Karpas-422 (cell line): ENCODE results near the gene HMBS. TPM values are rescaled to one million over a fixed set of nuclear protein-coding genes. Genes with fewer than 3 reads are reported as not detected.
"Not testable (repeated sequence)": the region's sequence is repeated elsewhere in the genome, so short reads cannot be mapped to it uniquely, and the experiment has no call there.

ENCODE experiments used
- DNase-seq: peaks from one replicate; pipeline ENCODE4 v3.0.0-alpha.2; 2015
- H2AFZ ChIP-seq: fragments of 200-600 bp; sonication (generic); 2 replicates; pipeline ENCODE4 v1.6.1; 2014; ENCODE audit warnings: antibody characterized with exemption, low read length, mixed read lengths
- H3K27ac ChIP-seq: fragments of 200-600 bp; sonication (generic); 2 replicates; pipeline ENCODE4 v1.5.1; 2014; ENCODE audit warnings: mild to moderate bottlenecking, low read length, moderate library complexity
- H3K27me3 ChIP-seq: fragments of 200-600 bp; sonication (generic); 2 replicates; pipeline ENCODE4 v1.6.1; 2014; ENCODE audit warnings: low read length, mixed read lengths
- H3K36me3 ChIP-seq: fragments of 200-600 bp; sonication (generic); 2 replicates; pipeline ENCODE4 v1.6.1; 2014; ENCODE audit warnings: low read length, mixed read lengths; ENCODE audit not compliant: insufficient read depth
- H3K4me1 ChIP-seq: fragments of 200-600 bp; sonication (generic); 2 replicates; pipeline ENCODE4 v1.6.1; 2014; ENCODE audit warnings: mild to moderate bottlenecking, low read length, mixed read lengths
- H3K4me2 ChIP-seq: fragments of 200-600 bp; sonication (generic); 2 replicates; pipeline ENCODE4 v1.6.1; 2014; ENCODE audit warnings: low read length, low read depth, mild to moderate bottlenecking; ENCODE audit not compliant: poor library complexity, severe bottlenecking
- H3K4me3 ChIP-seq: fragments of 200-600 bp; sonication (generic); 2 replicates; pipeline ENCODE4 v1.5.1; 2014; ENCODE audit warnings: mild to moderate bottlenecking, antibody characterized with exemption, low read length, mixed read lengths
- H3K79me2 ChIP-seq: fragments of 200-600 bp; sonication (generic); 2 replicates; pipeline ENCODE4 v1.6.1; 2014; ENCODE audit warnings: mild to moderate bottlenecking, low read length, mixed read lengths
- H3K9ac ChIP-seq: fragments of 200-600 bp; sonication (generic); 2 replicates; pipeline ENCODE4 v1.6.0; 2014; ENCODE audit warnings: low read length
- H3K9me2 ChIP-seq: fragments of 200-600 bp; sonication (generic), shearing (Covaris generic); replicated peaks from 2 replicates; pipeline ENCODE4 v1.6.0; 2014; ENCODE audit warnings: mild to moderate bottlenecking, low read length, moderate library complexity; ENCODE audit not compliant: insufficient read depth
- H3K9me3 ChIP-seq: fragments of 300-700, 200-600 bp; sonication (generic); 2 replicates; pipeline ENCODE4 v1.6.1; 2014; ENCODE audit warnings: low read length, mixed read lengths
- H4K20me1 ChIP-seq: fragments of 200-600 bp; sonication (generic); 2 replicates; pipeline ENCODE4 v1.6.1; 2014; ENCODE audit warnings: mild to moderate bottlenecking, antibody characterized with exemption, low read length, low read depth; ENCODE audit not compliant: insufficient read depth
- total RNA-seq: library from RNA; depleted of rRNA; stranded (reverse); fragments of >200 nt; shearing (Covaris generic); gene quantifications from 2 replicates; pipeline ENCODE4 v1.2.3, GENCODE V29; 2014; ENCODE audit warnings: low replicate concordance

The HMBS gene
- total RNA-seq, 1 experiment from 2014 or later: 7.5 TPM

- Histone ChIP-seq H3K36me3 (peaks cover 4% of the 10 kb centered on the region), H3K27me3 (no peaks in the 10 kb centered on the region), H4K20me1 (no peaks in the 10 kb centered on the region), H3K4me2 (peak within 1 kb of the TSS; percentile 99), H2AFZ (peak within 1 kb of the TSS; percentile 89; the same call in 1 of the 2 replicates), H3K4me3 (peak within 1 kb of the TSS; percentile 92), H3K27ac (peak within 1 kb of the TSS; percentile 81), H3K9me2 (no peaks in the 10 kb centered on the region), H3K9me3 (no peaks in the 10 kb centered on the region), H3K9ac (peak within 1 kb of the TSS; percentile 91), H3K4me1 (peaks cover 49% of the 10 kb centered on the region), H3K79me2 (peaks cover 19% of the 10 kb centered on the region)
- DNase-seq: peak; percentile 91
These were observed 17.2 kb downstream of the HMBS start, which contains the start of gene DPAGT1 for GRCh38 chr11:119101759-119102423. DPAGT1 (minus strand) TSS chr11:119101853; CDS start chr11:119101655, 198 bp downstream.

DNA sequence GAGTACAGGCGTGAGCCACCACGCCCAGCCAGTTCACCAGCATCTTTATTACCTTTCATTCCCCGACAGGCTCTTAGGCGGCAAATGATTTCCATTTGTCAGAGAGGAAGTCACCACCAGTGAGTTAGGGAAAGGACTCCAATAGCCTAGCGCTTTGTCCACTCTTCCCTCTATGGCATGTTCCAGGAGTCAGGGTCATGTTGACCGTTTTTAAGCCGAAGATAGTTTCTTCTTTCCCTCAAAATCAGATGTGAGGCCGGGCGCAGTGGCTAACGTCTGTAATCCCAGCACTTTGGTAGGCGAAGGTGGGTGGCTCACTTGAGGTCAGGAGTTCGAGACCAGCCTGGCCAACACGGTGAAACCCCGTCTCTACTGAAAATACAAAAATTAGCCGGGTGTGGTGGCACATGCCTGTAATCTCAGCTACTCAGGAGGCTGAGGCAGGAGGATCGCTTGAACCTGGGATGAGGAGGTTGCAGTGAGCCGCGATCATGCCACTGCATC is 18.5 kb downstream of the HMBS start:
- not testable (repeated sequence) for H3K36me3 ChIP-seq, H3K27me3 ChIP-seq, H3K9me2 ChIP-seq, DNase-seq, H3K9me3 ChIP-seq, H4K20me1 ChIP-seq, H2AFZ ChIP-seq, H3K27ac ChIP-seq
- peak overlapping the region; percentile 91; the same call in 1 of the 2 replicates for H3K9ac ChIP-seq
- peaks cover 37% of the 10 kb centered on the region for H3K4me1 ChIP-seq
- H3K79me2 ChIP-seq: peaks cover 26% of the 10 kb centered on the region
- H3K4me2 ChIP-seq: peak overlapping the region; percentile 99
- H3K4me3 ChIP-seq: peak overlapping the region; percentile 92

DNA sequence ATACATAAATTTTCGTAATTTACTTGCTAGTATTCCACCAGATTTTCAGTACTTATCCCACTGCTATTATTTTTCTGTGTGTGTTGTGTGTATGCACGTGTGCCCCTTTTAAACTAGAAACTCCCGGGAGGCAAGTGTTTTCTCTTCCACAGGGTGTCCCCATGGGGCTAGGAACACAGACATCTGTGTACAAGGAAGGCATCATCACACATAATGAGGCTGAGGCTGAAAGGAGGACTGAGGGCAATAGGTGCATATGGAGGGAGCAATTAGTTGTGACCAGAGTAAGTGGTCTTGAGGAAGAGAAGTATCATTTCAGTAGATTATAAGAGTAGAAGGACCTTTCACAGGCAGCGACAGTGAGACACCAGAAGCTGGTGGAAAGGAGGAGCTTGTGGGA is 19.1 kb downstream of the HMBS start:
- Histone ChIP-seq H3K9ac (no peak overlapping the region), H3K27me3 (no peaks in the 10 kb centered on the region), H3K4me2 (no peak overlapping the region), H3K4me3 (no peak overlapping the region), H3K36me3 (no peaks in the 10 kb centered on the region), H3K9me3 (no peaks in the 10 kb centered on the region), H3K4me1 (peaks cover 37% of the 10 kb centered on the region), H4K20me1 (no peaks in the 10 kb centered on the region), H2AFZ (no peak overlapping the region), H3K79me2 (peaks cover 31% of the 10 kb centered on the region), H3K9me2 (no peaks in the 10 kb centered on the region), H3K27ac (no peak overlapping the region)
- peak; percentile 33 for DNase-seq

DNA sequence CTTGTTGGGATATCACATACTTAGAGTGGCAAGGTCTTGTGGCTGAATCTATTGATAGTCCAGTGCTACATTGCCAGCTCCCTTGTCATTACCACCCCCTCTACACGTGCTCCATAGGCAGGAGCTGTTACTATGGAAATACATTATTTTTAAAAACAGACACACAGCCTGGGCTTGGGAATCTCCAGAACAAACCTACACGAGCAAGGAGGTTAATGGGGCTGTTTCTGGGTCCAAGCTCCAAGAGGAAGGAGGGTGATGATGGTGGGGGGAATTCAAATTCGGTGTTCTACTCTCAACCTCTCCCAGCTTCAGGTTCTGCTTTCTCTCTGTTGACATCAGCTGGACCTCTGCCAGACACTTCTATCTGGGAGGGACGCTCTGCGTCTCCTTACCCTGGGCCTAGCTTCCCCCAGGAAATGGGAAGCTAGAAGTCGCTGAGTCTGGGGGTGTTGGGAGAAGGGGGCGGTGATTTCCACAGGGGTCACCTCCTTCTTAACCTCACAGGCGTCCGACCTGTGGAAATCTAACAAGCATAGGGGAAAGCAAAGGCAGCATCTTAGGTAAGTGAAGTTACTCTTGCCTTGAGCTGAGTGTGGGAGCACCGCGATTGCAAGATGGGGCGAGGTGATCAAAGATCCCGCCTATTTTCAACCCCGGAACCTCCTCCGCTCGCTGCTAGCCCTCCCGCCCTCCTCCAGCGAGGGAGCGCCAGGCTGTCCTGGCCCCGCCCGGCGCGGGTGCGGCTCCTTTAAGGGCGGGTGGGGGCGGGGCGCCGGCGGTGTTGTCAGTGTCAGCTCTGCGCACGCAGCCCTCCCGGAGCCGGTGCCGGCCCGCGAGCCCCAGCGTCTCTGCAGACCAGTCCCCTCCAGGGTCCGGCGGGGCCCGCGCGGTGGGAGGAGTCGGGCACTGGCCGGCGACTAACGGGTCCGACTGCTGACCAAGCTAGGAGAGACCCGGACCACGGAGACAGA is 22.2 kb downstream of the HMBS start, which contains the start of gene C2CD2L:
TSS of gene C2CD2L (plus strand) at position 781 of the 974 bp plus-strand sequence. CDS start 398 bp downstream, outside the sequence.
- H3K79me2 ChIP-seq: peaks cover 28% of the 10 kb centered on the region
- H3K27ac ChIP-seq: peak within 1 kb of the TSS; percentile 88
- H3K4me2 ChIP-seq: peak within 1 kb of the TSS; percentile 80
- peak within 1 kb of the TSS; percentile 82 for H3K9ac ChIP-seq
- DNase-seq: peak; percentile 94
- H3K9me3 ChIP-seq: no peaks in the 10 kb centered on the region
- H3K9me2 ChIP-seq: no peaks in the 10 kb centered on the region
- H3K4me1 ChIP-seq: peaks cover 50% of the 10 kb centered on the region
- H3K36me3 ChIP-seq: no peaks in the 10 kb centered on the region; the same call in 1 of the 2 replicates
- peak within 1 kb of the TSS; percentile 80 for H3K4me3 ChIP-seq
- no peaks in the 10 kb centered on the region for H4K20me1 ChIP-seq
- 0 out of 2 replicates have a peak within 1 kb of the TSS, but pooled peaks have one; percentile 56 for H2AFZ ChIP-seq
- no peaks in the 10 kb centered on the region for H3K27me3 ChIP-seq

DNA sequence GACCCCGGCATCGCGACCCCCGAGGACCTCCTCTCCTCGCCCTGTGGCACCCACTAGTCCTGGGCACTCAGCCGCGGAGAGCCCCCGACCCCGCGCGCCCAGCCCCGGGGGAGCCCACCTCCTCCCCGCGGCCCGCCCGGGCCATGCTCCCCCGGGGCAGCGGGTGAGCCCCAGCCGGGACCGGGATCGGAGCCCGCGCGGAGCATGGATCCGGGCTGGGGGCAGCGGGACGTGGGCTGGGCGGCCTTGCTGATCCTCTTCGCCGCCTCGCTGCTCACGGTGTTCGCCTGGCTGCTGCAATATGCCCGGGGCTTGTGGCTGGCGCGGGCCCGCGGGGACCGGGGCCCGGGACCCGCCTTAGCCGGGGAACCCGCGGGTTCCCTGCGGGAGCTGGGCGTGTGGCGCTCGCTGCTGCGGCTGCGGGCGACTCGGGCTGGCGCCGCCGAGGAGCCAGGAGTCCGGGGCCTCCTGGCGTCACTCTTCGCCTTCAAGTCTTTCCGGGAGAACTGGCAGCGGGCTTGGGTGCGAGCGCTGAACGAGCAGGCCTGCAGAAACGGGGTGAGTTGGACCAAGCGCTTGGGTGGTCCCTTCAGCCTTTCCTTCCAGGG is 23.0 kb downstream of the HMBS start:
- Histone ChIP-seq H2AFZ (no peak overlapping the region), H3K36me3 (no peaks in the 10 kb centered on the region; the same call in 1 of the 2 replicates), H3K4me2 (peak overlapping the region; percentile 79), H3K9ac (peak overlapping the region; percentile 82), H3K4me1 (peaks cover 50% of the 10 kb centered on the region), H3K9me2 (no peaks in the 10 kb centered on the region), H3K27ac (peak overlapping the region; percentile 81), H3K9me3 (no peaks in the 10 kb centered on the region), H3K27me3 (no peaks in the 10 kb centered on the region), H3K79me2 (peaks cover 28% of the 10 kb centered on the region), H4K20me1 (no peaks in the 10 kb centered on the region), H3K4me3 (peak overlapping the region; percentile 80)
- DNase-seq: peak; percentile 59

GRCh38 chr11:119108146-119108856 is 23.6 kb downstream of the HMBS start:
- Histone ChIP-seq H3K79me2 (peaks cover 28% of the 10 kb centered on the region), H3K27ac (peak overlapping the region; percentile 81), H3K36me3 (no peaks in the 10 kb centered on the region; the same call in 1 of the 2 replicates), H2AFZ (no peak overlapping the region), H4K20me1 (no peaks in the 10 kb centered on the region), H3K4me3 (peak overlapping the region; percentile 80), H3K9ac (peak overlapping the region; percentile 82), H3K27me3 (no peaks in the 10 kb centered on the region), H3K9me3 (no peaks in the 10 kb centered on the region), H3K4me1 (peaks cover 46% of the 10 kb centered on the region), H3K4me2 (peak overlapping the region; percentile 79), H3K9me2 (no peaks in the 10 kb centered on the region)
- peak; percentile 84 for DNase-seq

GRCh38 chr11:119108857-119109221 is 24.2 kb downstream of the HMBS start:
- Histone ChIP-seq H4K20me1 (no peaks in the 10 kb centered on the region), H3K27ac (peak overlapping the region; percentile 81), H3K9me2 (no peaks in the 10 kb centered on the region), H3K9me3 (no peaks in the 10 kb centered on the region), H3K4me2 (peak overlapping the region; percentile 79), H3K4me3 (peak overlapping the region; percentile 80), H3K27me3 (no peaks in the 10 kb centered on the region), H3K36me3 (no peaks in the 10 kb centered on the region; the same call in 1 of the 2 replicates), H3K4me1 (peaks cover 44% of the 10 kb centered on the region), H3K79me2 (peaks cover 28% of the 10 kb centered on the region), H3K9ac (peak overlapping the region; percentile 82), H2AFZ (no peak overlapping the region)
- no peak for DNase-seq
